HepG2 (cell line): Measurements from ENCODE around the gene TMEM190. TPM values are rescaled to one million over a fixed set of nuclear protein-coding genes. Genes with fewer than 3 reads are reported as not detected.

ENCODE experiments used
- DNMT3B ChIP-seq: conservative IDR thresholded peaks from 2 replicates; pipeline ENCODE4 v1.6.1; 2016; ENCODE audit warnings: missing biosample characterization, control low read depth
- FOXJ3 ChIP-seq: sonication (generic); formaldehyde crosslinking; IDR thresholded peaks from 2 replicates; pipeline ENCODE4 v1.4.0; 2020; ENCODE audit warnings: missing genetic modification reagents, mild to moderate bottlenecking, borderline replicate concordance
- NFKBIZ ChIP-seq: IDR thresholded peaks from 2 replicates; pipeline ENCODE4 v1.6.1; 2018; ENCODE audit warnings: missing genetic modification reagents, missing compliant biosample characterization
- RELA ChIP-seq: sonication (generic); formaldehyde crosslinking; IDR thresholded peaks from 2 replicates; pipeline ENCODE4 v1.4.0; 2020; ENCODE audit warnings: missing genetic modification reagents
- SMAD3 ChIP-seq: sonication (generic); formaldehyde crosslinking; IDR thresholded peaks from 2 replicates; pipeline ENCODE4 v1.4.0; 2020; ENCODE audit warnings: missing genetic modification reagents
- ZEB1 ChIP-seq: IDR thresholded peaks from 2 replicates; pipeline ENCODE4 v1.6.1; 2012; ENCODE audit warnings: mild to moderate bottlenecking, low read depth, inconsistent platforms; ENCODE audit not compliant: insufficient replicate concordance
- polyA plus RNA-seq, 8 experiments: library from polyadenylated mRNA; depleted of rRNA in 3 of 8; stranded (reverse) in 7 of 8; unstranded in 1 of 8; fragments of >200 nt; fragmentation: Illumina TruSeq in 4 of 8; extraction: Trizol in 4 of 8; gene quantifications; 2 replicates each; pipeline versions ENCODE4 v1.2.1 to v1.2.3, GENCODE V29; 2011 to 2016; ENCODE audit warnings: low read depth in 4 of 8, missing spikeins in 1 of 8, mixed read lengths in 1 of 8; ENCODE audit not compliant: insufficient read depth in 1 of 8
- total RNA-seq, 5 experiments: library from RNA; depleted of rRNA; stranded (reverse); fragments of >200 nt; fragmentation: Illumina TruSeq; extraction: Trizol; gene quantifications; 2 replicates each; pipeline ENCODE4 v1.2.3, GENCODE V29; 2016; ENCODE audit warnings: low read depth in 1 of 5
- TF ChIP-seq, protein P1 (sequence below): sonication (generic); formaldehyde crosslinking; IDR thresholded peaks from 2 replicates; pipeline ENCODE4 v1.8.0; 2022; ENCODE audit warnings: mild to moderate bottlenecking, missing genetic modification reagents
- TF ChIP-seq, protein P2 (sequence below): sonication (generic); formaldehyde crosslinking; IDR thresholded peaks from 2 replicates; pipeline ENCODE4 v1.5.0; 2020; ENCODE audit warnings: mild to moderate bottlenecking, missing genetic modification reagents, borderline replicate concordance
- TF ChIP-seq, protein P3 (sequence below): IDR thresholded peaks from 2 replicates; pipeline ENCODE4 v1.4.0; 2020; ENCODE audit warnings: mild to moderate bottlenecking, missing genetic modification reagents
- TF ChIP-seq, protein P4 (sequence below): sonication (generic); formaldehyde crosslinking; IDR thresholded peaks from 2 replicates; pipeline ENCODE4 v1.8.1; 2023; ENCODE audit warnings: mild to moderate bottlenecking, missing genetic modification reagents, borderline replicate concordance
- TF ChIP-seq, protein P5 (sequence below), 2 experiments: fragments of 450-650 bp in 1 of 2; sonication (generic) in 1 of 2; formaldehyde crosslinking; IDR thresholded peaks; 2 replicates each; pipeline versions ENCODE4 v1.5.0 to v1.8.0; 2020 to 2022; ENCODE audit warnings: mild to moderate bottlenecking in 1 of 2, missing genetic modification reagents in 1 of 2

The TMEM190 gene
- total and polyA plus RNA-seq, 2 of the 13 experiments (the other 11 are each of a cell fraction or from before 2014, with no cell fraction given) = 0.35 to 0.83 TPM

DNA sequence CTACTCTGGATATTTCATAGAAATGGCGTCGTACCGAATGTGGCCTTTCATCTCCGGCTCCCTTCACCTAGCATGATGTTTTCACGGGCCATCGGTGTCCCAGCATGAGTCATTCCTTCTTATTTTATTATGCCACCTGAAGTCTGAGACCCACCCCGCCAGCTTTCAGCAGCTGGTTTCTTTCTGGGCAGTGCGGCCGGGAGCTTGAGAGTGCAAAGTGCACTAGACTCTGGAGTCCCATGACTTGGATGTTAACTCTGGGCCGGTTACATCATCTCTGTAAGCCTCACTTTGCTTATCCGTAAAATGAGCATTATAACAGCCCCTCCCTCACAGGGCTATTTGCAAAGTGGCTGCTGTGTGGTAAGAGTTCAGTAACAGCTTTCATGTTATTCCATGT is 42.8 kb upstream of the TMEM190 start (continued):
- TF ChIP-seq FOXJ3 (CRISPR knock-in tag) (no peak), DNMT3B (no peak), RELA (CRISPR knock-in tag) (no peak), NFKBIZ (CRISPR knock-in tag) (no peak), ZEB1 (no peak), SMAD3 (peak; percentile 76; the same call in 1 of the 2 replicates)
- TF ChIP-seq, protein P1, sequence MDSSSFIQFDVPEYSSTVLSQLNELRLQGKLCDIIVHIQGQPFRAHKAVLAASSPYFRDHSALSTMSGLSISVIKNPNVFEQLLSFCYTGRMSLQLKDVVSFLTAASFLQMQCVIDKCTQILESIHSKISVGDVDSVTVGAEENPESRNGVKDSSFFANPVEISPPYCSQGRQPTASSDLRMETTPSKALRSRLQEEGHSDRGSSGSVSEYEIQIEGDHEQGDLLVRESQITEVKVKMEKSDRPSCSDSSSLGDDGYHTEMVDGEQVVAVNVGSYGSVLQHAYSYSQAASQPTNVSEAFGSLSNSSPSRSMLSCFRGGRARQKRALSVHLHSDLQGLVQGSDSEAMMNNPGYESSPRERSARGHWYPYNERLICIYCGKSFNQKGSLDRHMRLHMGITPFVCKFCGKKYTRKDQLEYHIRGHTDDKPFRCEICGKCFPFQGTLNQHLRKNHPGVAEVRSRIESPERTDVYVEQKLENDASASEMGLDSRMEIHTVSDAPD (CRISPR knock-in tag) = no peak
- TF ChIP-seq, protein P2, sequence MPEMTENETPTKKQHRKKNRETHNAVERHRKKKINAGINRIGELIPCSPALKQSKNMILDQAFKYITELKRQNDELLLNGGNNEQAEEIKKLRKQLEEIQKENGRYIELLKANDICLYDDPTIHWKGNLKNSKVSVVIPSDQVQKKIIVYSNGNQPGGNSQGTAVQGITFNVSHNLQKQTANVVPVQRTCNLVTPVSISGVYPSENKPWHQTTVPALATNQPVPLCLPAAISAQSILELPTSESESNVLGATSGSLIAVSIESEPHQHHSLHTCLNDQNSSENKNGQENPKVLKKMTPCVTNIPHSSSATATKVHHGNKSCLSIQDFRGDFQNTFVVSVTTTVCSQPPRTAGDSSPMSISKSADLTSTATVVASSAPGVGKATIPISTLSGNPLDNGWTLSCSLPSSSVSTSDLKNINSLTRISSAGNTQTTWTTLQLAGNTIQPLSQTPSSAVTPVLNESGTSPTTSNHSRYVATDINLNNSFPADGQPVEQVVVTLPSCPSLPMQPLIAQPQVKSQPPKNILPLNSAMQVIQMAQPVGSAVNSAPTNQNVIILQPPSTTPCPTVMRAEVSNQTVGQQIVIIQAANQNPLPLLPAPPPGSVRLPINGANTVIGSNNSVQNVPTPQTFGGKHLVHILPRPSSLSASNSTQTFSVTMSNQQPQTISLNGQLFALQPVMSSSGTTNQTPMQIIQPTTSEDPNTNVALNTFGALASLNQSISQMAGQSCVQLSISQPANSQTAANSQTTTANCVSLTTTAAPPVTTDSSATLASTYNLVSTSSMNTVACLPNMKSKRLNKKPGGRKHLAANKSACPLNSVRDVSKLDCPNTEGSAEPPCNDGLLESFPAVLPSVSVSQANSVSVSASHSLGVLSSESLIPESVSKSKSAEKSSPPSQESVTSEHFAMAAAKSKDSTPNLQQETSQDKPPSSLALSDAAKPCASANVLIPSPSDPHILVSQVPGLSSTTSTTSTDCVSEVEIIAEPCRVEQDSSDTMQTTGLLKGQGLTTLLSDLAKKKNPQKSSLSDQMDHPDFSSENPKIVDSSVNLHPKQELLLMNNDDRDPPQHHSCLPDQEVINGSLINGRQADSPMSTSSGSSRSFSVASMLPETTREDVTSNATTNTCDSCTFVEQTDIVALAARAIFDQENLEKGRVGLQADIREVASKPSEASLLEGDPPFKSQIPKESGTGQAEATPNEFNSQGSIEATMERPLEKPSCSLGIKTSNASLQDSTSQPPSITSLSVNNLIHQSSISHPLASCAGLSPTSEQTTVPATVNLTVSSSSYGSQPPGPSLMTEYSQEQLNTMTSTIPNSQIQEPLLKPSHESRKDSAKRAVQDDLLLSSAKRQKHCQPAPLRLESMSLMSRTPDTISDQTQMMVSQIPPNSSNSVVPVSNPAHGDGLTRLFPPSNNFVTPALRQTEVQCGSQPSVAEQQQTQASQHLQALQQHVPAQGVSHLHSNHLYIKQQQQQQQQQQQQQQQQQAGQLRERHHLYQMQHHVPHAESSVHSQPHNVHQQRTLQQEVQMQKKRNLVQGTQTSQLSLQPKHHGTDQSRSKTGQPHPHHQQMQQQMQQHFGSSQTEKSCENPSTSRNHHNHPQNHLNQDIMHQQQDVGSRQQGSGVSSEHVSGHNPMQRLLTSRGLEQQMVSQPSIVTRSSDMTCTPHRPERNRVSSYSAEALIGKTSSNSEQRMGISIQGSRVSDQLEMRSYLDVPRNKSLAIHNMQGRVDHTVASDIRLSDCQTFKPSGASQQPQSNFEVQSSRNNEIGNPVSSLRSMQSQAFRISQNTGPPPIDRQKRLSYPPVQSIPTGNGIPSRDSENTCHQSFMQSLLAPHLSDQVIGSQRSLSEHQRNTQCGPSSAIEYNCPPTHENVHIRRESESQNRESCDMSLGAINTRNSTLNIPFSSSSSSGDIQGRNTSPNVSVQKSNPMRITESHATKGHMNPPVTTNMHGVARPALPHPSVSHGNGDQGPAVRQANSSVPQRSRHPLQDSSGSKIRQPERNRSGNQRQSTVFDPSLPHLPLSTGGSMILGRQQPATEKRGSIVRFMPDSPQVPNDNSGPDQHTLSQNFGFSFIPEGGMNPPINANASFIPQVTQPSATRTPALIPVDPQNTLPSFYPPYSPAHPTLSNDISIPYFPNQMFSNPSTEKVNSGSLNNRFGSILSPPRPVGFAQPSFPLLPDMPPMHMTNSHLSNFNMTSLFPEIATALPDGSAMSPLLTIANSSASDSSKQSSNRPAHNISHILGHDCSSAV = no peak
- TF ChIP-seq, protein P3, sequence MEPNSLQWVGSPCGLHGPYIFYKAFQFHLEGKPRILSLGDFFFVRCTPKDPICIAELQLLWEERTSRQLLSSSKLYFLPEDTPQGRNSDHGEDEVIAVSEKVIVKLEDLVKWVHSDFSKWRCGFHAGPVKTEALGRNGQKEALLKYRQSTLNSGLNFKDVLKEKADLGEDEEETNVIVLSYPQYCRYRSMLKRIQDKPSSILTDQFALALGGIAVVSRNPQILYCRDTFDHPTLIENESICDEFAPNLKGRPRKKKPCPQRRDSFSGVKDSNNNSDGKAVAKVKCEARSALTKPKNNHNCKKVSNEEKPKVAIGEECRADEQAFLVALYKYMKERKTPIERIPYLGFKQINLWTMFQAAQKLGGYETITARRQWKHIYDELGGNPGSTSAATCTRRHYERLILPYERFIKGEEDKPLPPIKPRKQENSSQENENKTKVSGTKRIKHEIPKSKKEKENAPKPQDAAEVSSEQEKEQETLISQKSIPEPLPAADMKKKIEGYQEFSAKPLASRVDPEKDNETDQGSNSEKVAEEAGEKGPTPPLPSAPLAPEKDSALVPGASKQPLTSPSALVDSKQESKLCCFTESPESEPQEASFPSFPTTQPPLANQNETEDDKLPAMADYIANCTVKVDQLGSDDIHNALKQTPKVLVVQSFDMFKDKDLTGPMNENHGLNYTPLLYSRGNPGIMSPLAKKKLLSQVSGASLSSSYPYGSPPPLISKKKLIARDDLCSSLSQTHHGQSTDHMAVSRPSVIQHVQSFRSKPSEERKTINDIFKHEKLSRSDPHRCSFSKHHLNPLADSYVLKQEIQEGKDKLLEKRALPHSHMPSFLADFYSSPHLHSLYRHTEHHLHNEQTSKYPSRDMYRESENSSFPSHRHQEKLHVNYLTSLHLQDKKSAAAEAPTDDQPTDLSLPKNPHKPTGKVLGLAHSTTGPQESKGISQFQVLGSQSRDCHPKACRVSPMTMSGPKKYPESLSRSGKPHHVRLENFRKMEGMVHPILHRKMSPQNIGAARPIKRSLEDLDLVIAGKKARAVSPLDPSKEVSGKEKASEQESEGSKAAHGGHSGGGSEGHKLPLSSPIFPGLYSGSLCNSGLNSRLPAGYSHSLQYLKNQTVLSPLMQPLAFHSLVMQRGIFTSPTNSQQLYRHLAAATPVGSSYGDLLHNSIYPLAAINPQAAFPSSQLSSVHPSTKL (CRISPR knock-in tag) = peak; percentile 85
- TF ChIP-seq, protein P4, sequence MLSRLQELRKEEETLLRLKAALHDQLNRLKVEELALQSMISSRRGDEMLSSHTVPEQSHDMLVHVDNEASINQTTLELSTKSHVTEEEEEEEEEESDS (CRISPR knock-in tag) = no peak
- TF ChIP-seq, protein P5, sequence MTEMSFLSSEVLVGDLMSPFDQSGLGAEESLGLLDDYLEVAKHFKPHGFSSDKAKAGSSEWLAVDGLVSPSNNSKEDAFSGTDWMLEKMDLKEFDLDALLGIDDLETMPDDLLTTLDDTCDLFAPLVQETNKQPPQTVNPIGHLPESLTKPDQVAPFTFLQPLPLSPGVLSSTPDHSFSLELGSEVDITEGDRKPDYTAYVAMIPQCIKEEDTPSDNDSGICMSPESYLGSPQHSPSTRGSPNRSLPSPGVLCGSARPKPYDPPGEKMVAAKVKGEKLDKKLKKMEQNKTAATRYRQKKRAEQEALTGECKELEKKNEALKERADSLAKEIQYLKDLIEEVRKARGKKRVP (CRISPR knock-in tag; IDR thresholded peaks at IDR 0.05) = peak in 1 of 2 experiments; percentile 96; a peak in 2 of 4 replicates
